Astrocyte (in vitro differentiated cells and primary cell): ENCODE measurements around the gene SPDYE3.
"Not testable (repeated sequence)": the region's sequence is repeated elsewhere in the genome, so short reads cannot be mapped to it uniquely, and the experiment has no call there.

ENCODE experiments used
- CTCF ChIP-seq: IDR thresholded peaks from 2 replicates; pipeline ENCODE4 v1.5.1; 2011; ENCODE audit warnings: low read depth, mild to moderate bottlenecking, inconsistent platforms, low read length, moderate library complexity; ENCODE audit not compliant: insufficient read depth
- EZH2 ChIP-seq: IDR thresholded peaks from 2 replicates; pipeline ENCODE4 v1.6.1; 2012; ENCODE audit warnings: mild to moderate bottlenecking, low read length, inconsistent platforms; ENCODE audit not compliant: insufficient read depth

GRCh38 chr7:100365998-100366367 is 58.5 kb downstream of the SPDYE3 start:
- TF ChIP-seq CTCF, EZH2: not testable (repeated sequence)
